Testis (tissue), 3 donors: ENCODE measurements around the gene DDX25. TPM values are rescaled to one million over a fixed set of nuclear protein-coding genes. Genes with fewer than 3 reads are reported as not detected.
A peak's percentile ranks its signal among the peaks of the same experiment; 100 is the strongest.

Experiments used
- DNase-seq: peaks from one replicate; pipeline ENCODE4 v3.0.0-alpha.2; 2019
- H3K27ac ChIP-seq, 2 donors: fragments of 200-600 bp; sonication (generic); one replicate each; pipeline ENCODE4 v1.5.1; 2019
- H3K27me3 ChIP-seq: fragments of 200-600 bp; sonication (generic); one replicate; pipeline ENCODE4 v1.5.1; 2019
- H3K36me3 ChIP-seq: fragments of 200-600 bp; sonication (generic); one replicate; pipeline ENCODE4 v1.5.1; 2017; ENCODE audit warnings: low read depth; ENCODE audit errors: missing control alignments
- H3K4me1 ChIP-seq: fragments of 200-600 bp; sonication (generic); one replicate; pipeline ENCODE4 v1.5.1; 2019
- H3K4me3 ChIP-seq, 2 donors: fragments of 200-600 bp; sonication (generic); one replicate each; pipeline ENCODE4 v1.5.1; 2017 to 2019
- H3K9me3 ChIP-seq: fragments of 200-600 bp; sonication (generic); one replicate; pipeline ENCODE4 v1.5.1; 2017
- POLR2A ChIP-seq: fragments of 450-650 bp; IDR thresholded peaks from one replicate; pipeline ENCODE4 v1.6.1; 2017; ENCODE audit warnings: antibody characterized with exemption, mild to moderate bottlenecking, moderate library complexity
- WGBS, 2 donors: methylation state at CpG; one replicate each; pipeline ENCODE4 v1.1.5; 2018; 5-methylcytosine and 5-hydroxymethylcytosine counted together
- intact Hi-C: fragments of 100-400 bp; cut with DNase I; formaldehyde crosslinking; loops from one replicate; pipeline ENCODE4 v1.15.1; 2023; ENCODE audit warnings: low total_unique reads
- polyA plus RNA-seq: library from polyadenylated mRNA; stranded (reverse); fragments of 350-450 nt; fragmentation: Illumina TruSeq; extraction: RNeasy Lipid Tissue Mini Kit (QIAGEN cat#74804); gene quantifications from one replicate; pipeline ENCODE4 v1.2.3, GENCODE V29; 2014; ENCODE audit warnings: low read depth, low replicate concordance; ENCODE audit not compliant: insufficient read depth
- total RNA-seq, 2 donors: library from RNA; depleted of rRNA; stranded (reverse); fragments of >200 nt; gene quantifications; one replicate each; pipeline ENCODE4 v1.2.3, GENCODE V29; 2016
- TF ChIP-seq, protein P1 (sequence below), 3 experiments: fragments of 450-650 bp in 2 of 3; fragments of 200-600 bp in 1 of 3; sonication (generic) in 1 of 3; IDR thresholded peaks; one replicate each; pipeline ENCODE4 v1.5.1; 2016 to 2019; ENCODE audit warnings: antibody characterized with exemption in 3 of 3, mild to moderate bottlenecking in 2 of 3, moderate library complexity in 1 of 3

The DDX25 gene
- total and polyA plus RNA-seq, 3 donors from 2014 or later = 46.4 to 257 (median 53.8) TPM

DNA sequence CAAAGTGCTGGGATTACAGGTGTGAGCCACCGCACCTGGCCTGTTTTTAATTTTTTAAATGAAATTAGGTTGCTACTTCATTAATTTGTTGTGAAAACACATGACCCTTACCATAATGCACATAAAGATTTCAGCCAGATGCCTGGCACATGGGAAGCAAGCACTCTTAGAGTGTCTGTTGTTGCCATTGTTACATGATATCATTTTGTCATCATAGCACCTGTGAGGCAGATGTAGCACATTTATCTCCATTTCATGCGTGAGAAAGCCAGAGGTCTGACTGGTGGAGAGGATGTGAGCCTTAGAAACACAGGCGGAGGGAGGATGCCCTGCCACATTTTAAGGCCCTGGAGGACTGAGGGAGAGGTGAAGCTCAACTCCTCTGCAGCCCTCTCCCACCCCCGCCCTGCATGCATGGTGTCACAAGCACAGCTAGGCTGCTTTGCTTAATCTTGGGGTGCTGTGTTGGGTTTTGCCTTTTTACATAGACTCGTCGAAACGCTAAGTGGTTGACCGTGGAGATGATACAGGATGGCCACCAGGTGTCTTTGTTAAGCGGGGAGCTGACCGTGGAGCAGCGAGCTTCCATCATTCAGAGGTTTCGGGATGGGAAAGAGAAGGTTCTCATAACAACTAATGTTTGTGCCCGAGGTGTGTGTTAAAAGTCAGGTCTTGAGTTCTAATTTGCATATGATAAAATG, 14.0 kb downstream of the DDX25 start:
- WGBS, 2 donors = 85 to 89% methylated on average over 13 of the region's 13 CpGs
- intact Hi-C loops = no loop called here
- no peak overlapping the region for H3K4me3 ChIP-seq
- DNase-seq = no peak
- no peak overlapping the region for H3K27ac ChIP-seq
- no peaks in the 10 kb centered on the region for H3K9me3 ChIP-seq
- no peaks in the 10 kb centered on the region for H3K36me3 ChIP-seq
- TF ChIP-seq, protein P1, sequence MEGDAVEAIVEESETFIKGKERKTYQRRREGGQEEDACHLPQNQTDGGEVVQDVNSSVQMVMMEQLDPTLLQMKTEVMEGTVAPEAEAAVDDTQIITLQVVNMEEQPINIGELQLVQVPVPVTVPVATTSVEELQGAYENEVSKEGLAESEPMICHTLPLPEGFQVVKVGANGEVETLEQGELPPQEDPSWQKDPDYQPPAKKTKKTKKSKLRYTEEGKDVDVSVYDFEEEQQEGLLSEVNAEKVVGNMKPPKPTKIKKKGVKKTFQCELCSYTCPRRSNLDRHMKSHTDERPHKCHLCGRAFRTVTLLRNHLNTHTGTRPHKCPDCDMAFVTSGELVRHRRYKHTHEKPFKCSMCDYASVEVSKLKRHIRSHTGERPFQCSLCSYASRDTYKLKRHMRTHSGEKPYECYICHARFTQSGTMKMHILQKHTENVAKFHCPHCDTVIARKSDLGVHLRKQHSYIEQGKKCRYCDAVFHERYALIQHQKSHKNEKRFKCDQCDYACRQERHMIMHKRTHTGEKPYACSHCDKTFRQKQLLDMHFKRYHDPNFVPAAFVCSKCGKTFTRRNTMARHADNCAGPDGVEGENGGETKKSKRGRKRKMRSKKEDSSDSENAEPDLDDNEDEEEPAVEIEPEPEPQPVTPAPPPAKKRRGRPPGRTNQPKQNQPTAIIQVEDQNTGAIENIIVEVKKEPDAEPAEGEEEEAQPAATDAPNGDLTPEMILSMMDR (IDR thresholded peaks at IDR 0.05) = no peak
- no peak for TF ChIP-seq POLR2A
- H3K27me3 ChIP-seq = no peaks in the 10 kb centered on the region
- H3K4me1 ChIP-seq = no peaks in the 10 kb centered on the region

DNA sequence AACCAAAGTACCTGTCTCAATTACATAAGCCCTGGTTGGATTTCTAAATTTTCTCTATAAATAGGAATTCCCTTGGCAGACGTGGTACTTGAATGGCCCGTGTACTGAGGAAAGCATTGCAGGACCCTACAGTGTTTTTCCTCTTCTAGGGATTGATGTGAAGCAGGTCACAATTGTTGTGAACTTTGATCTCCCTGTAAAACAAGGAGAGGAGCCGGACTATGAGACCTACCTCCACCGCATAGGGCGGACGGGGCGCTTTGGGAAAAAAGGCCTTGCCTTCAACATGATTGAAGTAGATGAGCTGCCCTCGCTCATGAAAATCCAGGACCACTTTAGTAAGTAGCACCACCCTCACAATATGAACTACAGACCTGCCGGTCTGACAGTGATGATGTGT, 16.7 kb downstream of the DDX25 start:
- Histone ChIP-seq H3K27ac (no peak overlapping the region), H3K4me3 (no peak overlapping the region), H3K36me3 (no peaks in the 10 kb centered on the region), H3K9me3 (no peaks in the 10 kb centered on the region), H3K4me1 (no peaks in the 10 kb centered on the region), H3K27me3 (no peaks in the 10 kb centered on the region)
- 82% methylated on average over 9 of the region's 9 CpGs for WGBS, 2 donors
- intact Hi-C loops = loop anchor here (5.0 kb wide), 1 partner anchor 271 kb away; no protein-coding TSS in a partner anchor
- DNase-seq = no peak
- no peak for TF ChIP-seq POLR2A
- TF ChIP-seq, protein P1 (IDR thresholded peaks at IDR 0.05) = no peak

DNA sequence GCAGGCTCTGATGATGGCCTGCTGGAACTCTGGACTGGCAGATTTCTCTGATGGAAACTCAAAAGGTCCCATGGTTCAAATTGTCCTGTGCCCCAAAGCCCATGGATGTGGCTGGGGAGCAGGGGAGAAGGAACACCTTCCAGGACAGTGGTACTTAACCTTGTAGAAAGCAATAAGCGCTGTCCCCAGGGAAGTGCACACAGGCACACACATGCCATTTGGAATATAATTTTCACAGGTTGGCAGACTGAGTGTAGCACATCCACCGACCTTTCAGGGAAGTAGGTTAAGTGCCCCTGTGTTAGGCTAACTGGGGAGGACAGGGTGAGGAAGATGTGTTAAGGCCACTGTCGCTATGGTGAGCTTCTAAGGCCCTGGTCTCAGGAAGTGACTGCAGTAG, 17.8 kb downstream of the DDX25 start:
- WGBS, 2 donors = 89 to 91% methylated on average over 3 of the region's 3 CpGs
- TF ChIP-seq POLR2A = no peak
- TF ChIP-seq, protein P1 (IDR thresholded peaks at IDR 0.05) = no peak

DNA sequence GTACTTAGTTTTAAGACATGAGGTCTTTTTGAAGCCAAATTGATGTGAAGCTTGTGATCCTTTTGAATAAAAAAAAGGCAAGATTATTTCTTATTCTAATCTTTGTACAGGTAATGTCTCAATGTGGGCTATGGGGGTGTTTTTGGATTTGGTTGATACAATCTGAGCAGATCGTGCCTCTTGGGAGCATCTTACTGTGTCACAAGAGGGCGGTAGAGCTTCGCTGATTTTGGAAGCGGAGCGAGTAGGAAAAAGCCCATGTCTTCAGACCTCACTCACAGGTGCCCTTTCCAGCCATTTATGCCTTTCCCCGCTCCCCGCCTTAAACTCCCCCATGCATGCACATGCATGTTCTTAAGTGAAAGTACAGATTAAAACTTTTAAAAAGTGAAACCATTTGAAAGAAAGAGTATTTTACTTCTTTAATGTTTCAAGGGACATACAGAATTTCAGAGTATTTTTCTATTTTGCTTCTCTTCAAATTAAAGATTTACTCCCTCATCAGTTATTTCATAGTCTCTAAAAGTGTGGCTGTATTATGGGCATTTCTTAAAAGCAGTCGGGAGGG, 18.8 kb downstream of the DDX25 start:
- no peaks in the 10 kb centered on the region for H3K9me3 ChIP-seq
- H3K4me1 ChIP-seq = no peaks in the 10 kb centered on the region
- intact Hi-C loops = loop anchor here (5.0 kb wide), 1 partner anchor 269 kb away; no protein-coding TSS in a partner anchor
- H3K4me3 ChIP-seq = no peak overlapping the region
- 22 to 31% methylated on average over 8 of the region's 8 CpGs for WGBS, 2 donors
- no peaks in the 10 kb centered on the region for H3K27me3 ChIP-seq
- TF ChIP-seq, protein P1 (IDR thresholded peaks at IDR 0.05) = peak; percentile 57 to 66 (median 60)
- TF ChIP-seq POLR2A = no peak
- peak; percentile 78 for DNase-seq
- no peak overlapping the region for H3K27ac ChIP-seq
- H3K36me3 ChIP-seq = no peaks in the 10 kb centered on the region

More for the DNA sequence above, 17.8 kb downstream of the DDX25 start:
- no peak for DNase-seq
- intact Hi-C loops = loop anchor here (5.0 kb wide), 1 partner anchor 270 kb away; no protein-coding TSS in a partner anchor
- Histone ChIP-seq H3K4me3 (no peak overlapping the region), H3K27ac (no peak overlapping the region), H3K27me3 (no peaks in the 10 kb centered on the region), H3K36me3 (no peaks in the 10 kb centered on the region), H3K4me1 (no peaks in the 10 kb centered on the region), H3K9me3 (no peaks in the 10 kb centered on the region)
